ENCODE data around the gene PIK3R3.

DNA sequence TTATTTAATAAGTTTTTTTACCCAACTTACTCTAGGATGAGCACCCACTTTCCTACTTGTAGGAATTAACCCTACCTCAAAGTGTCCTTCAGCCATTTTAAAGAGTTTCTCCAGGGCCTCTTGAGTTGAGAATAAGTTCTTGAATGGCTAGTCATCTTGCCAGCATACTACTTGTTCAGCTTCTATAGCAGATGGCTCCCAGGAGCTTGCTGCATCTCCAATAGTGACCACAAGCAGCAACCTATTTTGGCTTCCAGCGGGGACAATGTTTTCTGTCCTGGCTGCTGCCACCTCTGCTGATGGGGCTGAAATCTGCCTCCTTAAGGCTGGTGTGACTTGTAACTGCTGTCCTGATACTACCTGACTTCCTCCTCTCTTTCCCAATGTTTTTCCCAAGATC is 20.8 kb upstream of the PIK3R3 start:
- TF ChIP-seq POLR2A (IDR thresholded peaks at IDR 0.05; ENCODE audit: low read depth, low read length) = no peak
- TF ChIP-seq POLR2AphosphoS5 (IDR thresholded peaks at IDR 0.05; ENCODE audit: insufficient read depth, low read depth, low read length) = no peak
- TF ChIP-seq, protein P1, sequence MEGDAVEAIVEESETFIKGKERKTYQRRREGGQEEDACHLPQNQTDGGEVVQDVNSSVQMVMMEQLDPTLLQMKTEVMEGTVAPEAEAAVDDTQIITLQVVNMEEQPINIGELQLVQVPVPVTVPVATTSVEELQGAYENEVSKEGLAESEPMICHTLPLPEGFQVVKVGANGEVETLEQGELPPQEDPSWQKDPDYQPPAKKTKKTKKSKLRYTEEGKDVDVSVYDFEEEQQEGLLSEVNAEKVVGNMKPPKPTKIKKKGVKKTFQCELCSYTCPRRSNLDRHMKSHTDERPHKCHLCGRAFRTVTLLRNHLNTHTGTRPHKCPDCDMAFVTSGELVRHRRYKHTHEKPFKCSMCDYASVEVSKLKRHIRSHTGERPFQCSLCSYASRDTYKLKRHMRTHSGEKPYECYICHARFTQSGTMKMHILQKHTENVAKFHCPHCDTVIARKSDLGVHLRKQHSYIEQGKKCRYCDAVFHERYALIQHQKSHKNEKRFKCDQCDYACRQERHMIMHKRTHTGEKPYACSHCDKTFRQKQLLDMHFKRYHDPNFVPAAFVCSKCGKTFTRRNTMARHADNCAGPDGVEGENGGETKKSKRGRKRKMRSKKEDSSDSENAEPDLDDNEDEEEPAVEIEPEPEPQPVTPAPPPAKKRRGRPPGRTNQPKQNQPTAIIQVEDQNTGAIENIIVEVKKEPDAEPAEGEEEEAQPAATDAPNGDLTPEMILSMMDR (IDR thresholded peaks at IDR 0.05; ENCODE audit: extremely low read depth in 1 of 2, insufficient read depth in 1 of 2, low read depth in 1 of 2, low read length in 2 of 2) = no peak
- TF ChIP-seq FOS (IDR thresholded peaks at IDR 0.05; ENCODE audit: borderline replicate concordance, insufficient read depth, low read length) = no peak
- TF ChIP-seq EZH2 (IDR thresholded peaks at IDR 0.05; ENCODE audit: borderline replicate concordance, low read depth, low read length, severe bottlenecking) = no peak
